KBM-7 (cell line): Measurements from ENCODE around the gene GCLM.
"Not testable (repeated sequence)": the region's sequence is repeated elsewhere in the genome, so short reads cannot be mapped to it uniquely, and the experiment has no call there.

Experiments used
- DNase-seq: peaks from one replicate; pipeline ENCODE4 v3.0.0-alpha.2; 2015
- in situ Hi-C: fragments of 300-500 bp; cut with MboI; formaldehyde crosslinking; loops from 2 replicates; pipeline ENCODE4 v1.14.3; 2020; ENCODE audit warnings: low sequenced_read_pairs, low pct_unique_long_range_greater_than_20kb, mixed read lengths

Gene GCLM

DNA sequence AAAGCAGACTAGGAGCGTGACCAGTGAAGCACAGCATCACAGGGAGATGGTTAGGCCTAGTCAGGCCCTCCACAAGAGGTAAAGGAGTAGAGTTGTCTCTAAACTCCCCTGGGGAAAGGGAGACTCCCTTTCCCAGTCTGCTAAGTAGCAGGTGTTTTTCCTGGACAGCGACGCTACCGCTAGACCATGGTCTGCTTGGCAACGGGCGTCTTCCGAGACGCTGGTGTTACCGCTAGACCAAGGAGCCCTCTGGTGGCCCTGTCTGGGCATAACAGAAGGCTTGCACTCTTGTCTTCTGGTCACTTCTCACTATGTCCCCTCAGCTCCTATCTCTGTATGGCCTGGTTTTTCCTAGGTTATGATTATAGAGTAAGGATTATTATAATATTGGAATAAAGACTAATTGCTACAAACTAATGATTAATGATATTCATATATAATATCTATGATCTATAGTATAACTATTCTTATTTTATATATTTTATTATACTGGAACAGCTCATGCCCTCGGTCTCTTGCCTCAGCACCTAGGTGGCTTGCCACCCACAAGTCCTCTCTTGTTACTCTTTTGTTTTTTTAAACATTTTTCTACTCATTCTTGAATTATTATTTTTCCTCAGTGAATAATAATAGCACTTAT lies 58.4 kb downstream of the GCLM start:
- DNase-seq, result peak; percentile 75

DNA sequence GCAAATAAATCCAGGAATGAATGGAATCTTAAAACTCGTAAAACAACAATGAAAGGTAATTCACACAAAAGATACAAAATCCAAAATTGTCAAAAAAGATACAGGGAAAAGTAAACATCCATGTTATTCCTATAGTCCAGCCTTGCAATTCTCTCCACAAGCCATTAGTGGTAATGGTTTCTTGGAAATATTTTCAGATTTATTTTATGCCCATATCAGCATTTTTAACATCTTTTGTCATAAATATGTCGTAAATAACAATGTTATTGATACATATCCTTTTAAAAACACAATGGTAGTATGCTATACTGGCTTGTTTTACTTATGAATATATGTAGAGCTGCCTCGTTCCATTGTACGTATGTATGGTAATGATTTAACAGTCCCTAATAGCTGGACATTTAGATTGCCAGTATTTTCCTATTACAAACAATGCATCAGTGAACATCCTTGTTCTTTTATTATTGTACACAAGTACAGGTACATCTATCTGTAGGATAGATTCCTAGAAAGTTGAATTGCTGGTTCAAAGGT lies 60.8 kb downstream of the GCLM start:
- no peak for DNase-seq
- in situ Hi-C loops, result loop anchor here (25.0 kb wide), 1 partner anchor 411 kb away; the partner anchor contains the start of gene FNBP1L

More for the DNA sequence above, 58.4 kb downstream of the GCLM start:
- in situ Hi-C loops, result not testable (repeated sequence)

DNA sequence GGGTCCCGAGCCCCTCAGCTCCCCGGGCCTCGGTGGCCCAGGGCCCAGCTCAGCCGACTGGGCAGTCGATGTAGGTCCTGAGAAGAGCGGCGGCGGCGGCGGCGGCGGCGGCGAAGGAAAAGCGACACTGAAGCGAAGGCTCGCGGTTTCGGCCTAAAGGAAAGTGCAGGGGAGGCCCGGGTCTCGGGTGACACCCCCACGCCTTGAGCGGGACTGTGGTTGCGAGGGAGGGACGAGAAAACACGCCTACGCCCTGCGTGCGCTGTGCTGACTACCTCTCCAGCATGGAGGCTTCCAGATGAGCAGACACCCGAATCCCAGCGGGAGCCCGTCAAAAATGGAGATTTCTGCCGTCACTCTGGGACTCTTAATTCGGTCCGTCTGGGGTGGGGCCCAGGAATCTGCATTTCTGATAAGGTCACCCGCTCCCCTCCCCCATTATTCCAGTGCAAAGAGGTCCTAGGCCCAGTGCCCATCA lies 61.4 kb downstream of the GCLM start:
- in situ Hi-C loops, result loop anchor here (25.0 kb wide), 1 partner anchor 411 kb away; the partner anchor contains the start of gene FNBP1L
- DNase-seq, result peak; percentile 90

DNA sequence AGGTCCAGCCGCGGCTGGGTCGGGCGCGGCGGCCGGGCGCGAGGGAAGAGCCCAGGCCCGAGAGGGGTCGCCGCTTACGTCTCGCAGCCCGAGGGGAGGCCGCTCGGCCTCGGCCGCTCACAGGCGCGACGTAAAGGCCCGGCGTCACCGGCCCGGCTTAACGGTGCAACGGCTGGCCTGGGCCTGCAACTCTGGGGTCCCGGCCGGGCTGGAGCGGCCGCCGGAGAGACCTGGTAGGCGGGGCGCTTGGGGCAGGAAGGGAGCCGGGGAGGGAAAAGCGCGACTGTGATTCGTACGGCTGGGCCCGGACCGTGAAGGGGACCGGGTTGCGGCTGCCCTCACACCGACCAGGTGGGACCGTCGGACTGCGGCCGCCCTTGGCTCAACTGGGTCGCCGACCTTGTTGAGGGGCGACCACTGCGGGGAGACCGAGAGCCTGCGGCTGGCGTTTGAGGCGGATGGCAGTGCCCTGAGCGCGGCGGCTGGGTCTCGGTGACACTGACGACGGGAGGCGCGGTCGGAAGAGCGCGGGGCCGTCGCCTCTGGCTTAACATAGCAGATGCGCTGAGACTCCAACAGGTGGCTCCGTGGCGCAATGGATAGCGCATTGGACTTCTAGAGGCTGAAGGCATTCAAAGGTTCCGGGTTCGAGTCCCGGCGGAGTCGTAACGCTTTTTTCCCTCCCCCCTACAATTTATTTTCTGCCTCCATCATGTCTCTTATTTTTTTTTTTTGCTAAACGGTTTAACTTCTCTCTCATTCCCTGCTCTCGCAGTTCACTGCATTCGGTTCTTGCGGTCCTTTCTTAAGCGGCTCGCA lies 62.0 kb downstream of the GCLM start:
- DNase-seq, result peak; percentile 97
- in situ Hi-C loops, result loop anchor here (25.0 kb wide), 1 partner anchor 410 kb away; the partner anchor contains the start of gene FNBP1L

DNA sequence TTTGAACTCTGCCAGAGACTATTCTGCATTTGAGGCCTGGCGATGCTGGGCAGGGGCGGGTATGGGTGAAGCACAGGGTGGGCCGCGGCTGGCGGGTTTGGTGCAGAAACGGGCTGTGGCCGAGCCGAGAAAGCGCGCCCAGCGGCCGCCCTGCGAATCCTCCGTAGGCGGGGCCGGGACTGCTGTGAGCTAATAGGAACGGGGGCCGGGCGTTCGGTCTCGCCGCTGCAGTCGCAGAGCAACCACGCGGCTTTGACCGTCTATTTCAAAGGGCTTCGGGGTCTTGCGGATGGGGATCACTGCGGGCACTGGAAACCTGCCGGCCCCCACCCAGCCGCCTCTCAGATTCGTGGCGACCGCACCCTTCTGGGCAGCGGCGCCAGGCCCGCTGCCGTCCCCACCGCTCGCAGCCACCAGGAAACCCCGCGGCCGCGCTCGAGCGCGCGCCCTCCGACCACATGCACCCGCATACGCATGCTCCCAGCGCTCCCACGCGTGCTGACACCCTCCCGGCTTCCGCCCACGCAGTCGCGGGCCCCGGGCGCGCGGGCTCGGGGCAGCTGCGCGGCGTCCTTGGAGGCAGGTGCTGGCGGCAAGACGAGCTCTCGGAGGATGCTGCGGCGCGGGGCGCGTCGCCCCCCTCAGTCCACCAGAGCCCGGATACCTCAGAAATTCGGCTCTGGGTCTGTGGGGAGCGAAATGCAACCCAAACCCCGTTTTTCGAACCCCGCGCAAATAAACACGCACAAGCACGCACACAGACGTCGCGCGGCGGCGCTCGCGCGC lies 62.8 kb downstream of the GCLM start:
- peak; percentile 88 for DNase-seq
- in situ Hi-C loops, result loop anchor here (25.0 kb wide), 1 partner anchor 409 kb away; the partner anchor contains the start of gene FNBP1L

DNA sequence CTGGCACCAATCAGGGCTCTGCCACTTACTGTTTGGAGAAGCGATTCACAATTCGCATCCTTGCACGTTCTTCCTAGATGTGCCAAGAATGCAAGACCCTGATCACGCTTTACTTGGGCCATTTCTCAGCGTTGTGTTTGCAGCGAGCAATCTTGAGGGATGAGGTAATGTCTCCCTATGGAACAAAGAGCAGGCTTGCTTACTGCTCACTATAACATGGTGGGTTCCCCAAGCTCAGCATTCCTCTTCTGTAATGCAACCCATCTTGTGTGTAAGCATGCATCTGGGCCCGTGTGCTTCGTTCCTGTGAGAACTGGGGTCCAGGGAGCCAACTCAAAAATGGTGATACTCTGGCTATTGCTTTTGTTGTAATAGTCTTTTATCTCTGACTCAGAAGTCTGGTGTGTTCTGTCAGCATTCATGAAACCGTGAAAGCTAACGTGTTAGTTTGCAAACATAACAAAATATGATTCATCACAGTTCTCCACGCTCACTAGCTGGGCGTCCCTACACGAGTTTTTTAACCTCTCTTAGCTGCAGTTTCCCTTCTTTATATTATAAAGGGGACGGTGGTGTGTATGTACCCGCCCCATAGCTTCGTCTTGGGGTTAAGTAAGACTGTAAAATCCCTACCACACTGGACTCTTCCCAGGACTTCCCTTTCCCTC lies 63.6 kb downstream of the GCLM start:
- in situ Hi-C loops, result loop anchor here (25.0 kb wide), 1 partner anchor 408 kb away; the partner anchor contains the start of gene FNBP1L
- DNase-seq, result no peak

DNA sequence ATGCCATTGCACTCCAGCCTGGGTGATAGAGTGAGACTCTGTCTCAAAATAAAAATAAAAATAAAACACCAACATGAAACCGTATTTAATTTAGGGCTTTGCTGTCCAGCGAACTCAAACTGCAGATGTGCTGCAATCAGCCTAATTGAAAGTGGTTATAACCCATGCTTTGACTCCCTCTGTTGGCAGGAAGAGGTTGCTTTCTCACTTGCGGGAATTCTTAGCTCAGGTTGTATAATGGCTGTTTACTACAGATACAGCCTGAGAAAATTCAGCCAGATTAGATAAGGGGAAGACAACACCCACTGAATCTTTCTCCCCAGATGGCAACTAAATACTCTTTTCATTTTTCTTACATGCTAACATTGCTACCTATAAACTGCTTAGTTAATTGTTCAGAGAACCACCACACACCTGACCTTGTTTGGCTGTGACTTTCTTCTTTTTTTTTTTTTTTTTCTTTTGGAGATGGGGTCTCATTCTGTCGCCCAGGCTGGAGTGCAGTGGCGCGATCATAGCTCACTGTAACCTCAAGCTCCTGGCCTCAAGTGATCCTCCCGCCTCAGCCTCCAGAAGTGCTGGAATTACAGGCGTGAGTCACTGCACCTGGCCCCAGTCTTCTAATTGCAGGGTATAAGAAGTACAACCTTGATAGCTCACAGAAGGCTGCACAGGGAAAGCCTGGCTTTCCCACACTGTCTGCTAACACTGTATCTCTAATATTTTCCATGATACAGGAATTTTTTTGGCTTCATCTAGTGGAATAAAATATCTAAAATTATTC lies 64.8 kb downstream of the GCLM start:
- peak; percentile 82 for DNase-seq
- in situ Hi-C loops, result loop anchor here (25.0 kb wide), 1 partner anchor 407 kb away; the partner anchor contains the start of gene FNBP1L

DNA sequence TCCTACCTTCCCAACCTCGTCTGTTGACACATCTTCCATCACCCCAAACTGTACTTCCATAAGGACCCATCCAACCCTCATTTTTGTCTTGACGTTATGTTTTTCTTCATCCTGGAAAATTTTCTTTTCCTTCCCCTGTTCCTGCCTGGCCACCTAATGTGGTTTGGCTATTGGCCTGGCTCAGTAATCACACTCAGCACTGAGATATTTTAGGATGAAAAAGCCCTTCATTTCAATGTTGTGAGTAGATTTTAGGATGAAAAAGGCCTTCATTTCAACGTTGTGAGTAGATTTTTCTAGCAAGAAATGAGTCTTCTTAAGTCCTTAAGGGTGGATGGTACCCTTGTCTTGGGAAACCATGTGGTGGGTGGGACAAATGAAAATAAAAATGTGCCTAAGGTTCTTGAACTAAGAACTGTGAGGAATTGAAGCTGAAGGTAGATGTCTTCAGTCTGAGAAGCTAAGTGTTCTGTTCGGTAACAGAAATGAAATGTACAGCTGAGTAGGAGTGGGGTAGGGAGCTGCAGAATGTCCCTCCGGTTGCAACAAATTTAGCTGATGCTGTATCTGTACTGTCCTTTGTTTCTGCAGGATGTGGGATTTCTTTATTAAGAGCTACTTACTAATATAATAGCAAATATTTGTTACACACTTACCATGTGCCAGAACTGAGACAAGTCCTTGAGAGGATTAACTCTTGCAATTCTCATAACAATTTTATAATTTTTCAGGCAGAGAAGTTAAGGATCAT lies 66.3 kb downstream of the GCLM start:
- in situ Hi-C loops, result loop anchor here (25.0 kb wide), 1 partner anchor 406 kb away; the partner anchor contains the start of gene FNBP1L
- DNase-seq, result no peak

DNA sequence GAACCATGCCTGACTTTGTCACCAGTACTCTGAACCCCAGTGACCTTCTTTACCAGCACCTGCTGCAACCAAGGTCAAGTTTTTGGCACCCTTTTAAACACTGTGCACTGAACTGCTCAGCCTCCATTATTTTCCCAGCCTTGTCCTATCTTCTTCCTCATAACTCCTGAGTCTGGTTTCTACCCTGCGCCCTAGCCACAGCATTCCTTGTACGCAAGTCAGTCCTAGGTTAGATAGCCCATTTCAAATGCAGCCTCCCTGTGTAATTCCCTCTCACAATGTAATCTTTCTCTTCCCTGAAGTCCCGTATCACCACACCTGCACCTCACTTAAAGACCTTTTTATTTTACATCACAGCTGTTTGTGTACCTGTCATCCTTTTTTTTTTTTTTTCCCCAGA lies 67.5 kb downstream of the GCLM start:
- in situ Hi-C loops, result loop anchor here (25.0 kb wide), 1 partner anchor 404 kb away; the partner anchor contains the start of gene FNBP1L
- no peak for DNase-seq

DNA sequence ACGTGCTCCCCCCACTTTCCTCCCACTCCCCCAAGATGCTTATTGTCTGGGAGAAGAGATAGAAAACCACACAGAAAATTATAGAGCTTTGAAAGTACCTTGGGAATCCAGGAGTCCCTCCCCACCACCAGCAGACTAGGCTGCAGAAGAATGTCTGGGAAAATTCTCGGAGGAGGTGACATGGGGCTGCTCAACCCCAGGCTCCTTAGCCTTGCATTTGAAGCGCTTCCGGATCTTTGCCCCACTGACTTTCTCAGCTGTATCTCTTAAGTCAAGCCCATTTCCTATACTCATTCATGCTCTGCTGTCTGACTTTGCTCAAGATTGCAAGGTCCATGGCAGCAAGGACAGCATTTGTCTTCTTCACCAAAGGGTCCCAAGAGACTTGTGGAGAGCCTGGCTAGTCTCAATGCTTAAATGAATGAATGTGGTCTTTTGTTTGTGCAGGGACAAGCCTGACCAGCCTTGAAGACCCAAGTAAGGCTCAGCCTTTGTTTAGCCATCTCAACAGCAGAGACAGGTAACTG lies 68.2 kb downstream of the GCLM start:
- in situ Hi-C loops, result loop anchor here (25.0 kb wide), 1 partner anchor 404 kb away; the partner anchor contains the start of gene FNBP1L
- DNase-seq, result no peak

DNA sequence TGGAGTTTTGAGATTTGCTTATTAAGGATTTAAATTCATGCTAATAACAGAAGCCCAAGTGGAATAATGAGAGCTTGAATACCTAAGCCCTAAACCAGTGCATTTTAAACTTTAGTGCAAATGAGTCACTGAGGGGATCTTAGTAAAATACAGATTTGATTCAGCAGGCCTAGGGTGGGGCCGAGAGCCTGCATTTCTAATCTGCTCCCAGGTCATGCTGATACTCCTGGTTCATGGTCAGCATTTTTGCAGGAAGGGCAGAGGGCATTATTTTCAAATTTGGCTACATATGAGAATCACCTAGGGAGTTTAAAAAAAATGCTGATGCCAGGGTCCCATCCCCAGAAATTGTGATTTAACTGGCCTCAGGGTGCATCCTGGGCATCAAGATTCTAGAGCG lies 69.5 kb downstream of the GCLM start:
- in situ Hi-C loops, result loop anchor here (25.0 kb wide), 1 partner anchor 402 kb away; the partner anchor contains the start of gene FNBP1L
- no peak for DNase-seq

DNA sequence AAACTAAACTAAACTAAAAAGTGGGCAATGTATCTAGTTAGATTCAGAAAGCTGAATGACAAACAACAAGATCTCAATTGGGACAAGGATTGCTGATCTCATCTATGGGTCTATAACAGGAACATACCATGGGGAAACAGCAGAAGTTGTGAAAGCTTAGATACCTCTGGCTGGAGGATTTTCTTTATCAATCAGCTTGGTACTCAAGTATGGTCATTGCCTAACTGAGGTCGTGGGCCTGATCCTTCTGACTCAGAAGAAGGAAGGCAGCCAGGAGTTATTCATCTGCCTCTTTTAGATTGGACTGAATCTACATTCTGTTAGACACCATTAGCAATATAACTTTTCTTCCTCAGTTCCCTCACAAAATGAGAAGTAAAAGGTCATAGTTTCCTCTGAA lies 69.9 kb downstream of the GCLM start:
- in situ Hi-C loops, result loop anchor here (25.0 kb wide), 1 partner anchor 402 kb away; the partner anchor contains the start of gene FNBP1L
- no peak for DNase-seq

DNA sequence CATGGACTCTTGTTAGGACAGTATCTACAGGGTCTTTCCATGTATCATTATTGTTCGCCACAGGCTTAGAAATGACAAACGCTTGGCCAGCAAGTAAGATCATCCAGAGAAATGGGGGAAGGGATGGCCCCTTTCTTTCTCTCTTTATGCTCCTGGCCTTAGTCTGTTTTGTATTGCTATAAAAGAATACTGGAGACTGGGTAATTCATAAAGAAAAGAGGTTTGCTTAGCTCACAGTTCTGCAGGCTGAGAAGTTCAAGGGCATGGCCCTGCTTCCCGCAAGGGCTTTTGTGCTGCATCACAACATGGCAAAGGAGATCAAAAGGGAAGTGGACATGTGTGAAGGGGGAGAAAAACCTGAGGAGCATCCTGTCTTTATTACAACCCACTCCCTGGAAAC lies 71.3 kb downstream of the GCLM start:
- in situ Hi-C loops, result loop anchor here (25.0 kb wide), 1 partner anchor 401 kb away; the partner anchor contains the start of gene FNBP1L
- no peak for DNase-seq
